ENCODE results near the gene CABP4. TPM values are rescaled to one million over a fixed set of nuclear protein-coding genes. Genes with fewer than 3 reads are reported as not detected.
"Not testable (repeated sequence)": the region's sequence is repeated elsewhere in the genome, so short reads cannot be mapped to it uniquely, and the experiment has no call there.

CABP4 gene
- total RNA-seq, 1 donor from 2014 or later: 0.35 TPM

DNA sequence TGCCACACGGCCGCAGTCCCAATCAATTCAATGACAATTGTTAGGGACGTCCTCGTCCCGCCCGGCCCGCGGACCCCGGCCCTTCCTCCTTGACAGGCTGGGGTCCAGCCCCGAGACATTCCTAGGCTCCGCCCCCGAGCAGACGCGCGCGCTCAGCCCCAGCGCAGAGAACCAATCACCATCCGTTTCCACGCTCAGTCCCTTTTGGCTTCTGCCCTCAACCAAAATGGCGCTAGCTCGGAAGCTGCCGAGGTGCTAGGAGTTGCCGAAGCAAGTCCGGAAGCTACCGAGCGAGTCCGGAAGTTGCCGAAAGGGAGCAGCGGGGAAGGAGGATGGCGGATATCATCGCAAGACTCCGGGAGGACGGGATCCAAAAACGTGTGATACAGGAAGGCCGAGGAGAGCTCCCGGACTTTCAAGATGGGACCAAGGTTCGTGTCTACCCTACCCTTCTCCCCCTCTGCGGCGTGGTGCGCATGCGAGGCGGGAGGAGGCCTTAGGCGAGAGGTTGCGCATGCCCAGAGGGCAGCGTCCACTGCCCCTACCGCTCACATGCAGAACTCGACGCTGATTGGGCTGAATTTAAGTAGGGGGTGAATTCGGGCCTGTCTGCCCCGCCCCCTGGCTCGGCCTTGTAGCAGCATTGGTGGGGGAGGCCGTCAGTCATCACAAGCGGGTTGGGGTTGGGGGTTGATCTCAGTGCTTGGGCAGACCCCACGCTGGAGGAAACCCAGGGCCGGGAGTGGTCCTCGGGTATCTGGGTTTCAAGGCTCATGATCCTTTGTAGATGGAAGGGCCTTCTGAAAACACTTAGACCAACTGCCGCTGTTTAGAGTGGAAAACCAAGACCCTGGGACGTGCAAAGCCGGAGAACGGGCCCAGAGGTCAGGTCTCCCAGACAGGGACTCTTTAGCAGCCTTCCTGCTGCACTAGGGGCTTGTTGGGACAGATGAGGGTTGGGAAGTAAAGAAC lies 28.0 kb downstream of the CABP4 start, which contains the start of gene AIP:
AIP (plus strand) TSS at position 200 of the 972 bp plus-strand sequence; CDS start at position 333, 133 bp downstream.
- TF ChIP-seq, protein P1, sequence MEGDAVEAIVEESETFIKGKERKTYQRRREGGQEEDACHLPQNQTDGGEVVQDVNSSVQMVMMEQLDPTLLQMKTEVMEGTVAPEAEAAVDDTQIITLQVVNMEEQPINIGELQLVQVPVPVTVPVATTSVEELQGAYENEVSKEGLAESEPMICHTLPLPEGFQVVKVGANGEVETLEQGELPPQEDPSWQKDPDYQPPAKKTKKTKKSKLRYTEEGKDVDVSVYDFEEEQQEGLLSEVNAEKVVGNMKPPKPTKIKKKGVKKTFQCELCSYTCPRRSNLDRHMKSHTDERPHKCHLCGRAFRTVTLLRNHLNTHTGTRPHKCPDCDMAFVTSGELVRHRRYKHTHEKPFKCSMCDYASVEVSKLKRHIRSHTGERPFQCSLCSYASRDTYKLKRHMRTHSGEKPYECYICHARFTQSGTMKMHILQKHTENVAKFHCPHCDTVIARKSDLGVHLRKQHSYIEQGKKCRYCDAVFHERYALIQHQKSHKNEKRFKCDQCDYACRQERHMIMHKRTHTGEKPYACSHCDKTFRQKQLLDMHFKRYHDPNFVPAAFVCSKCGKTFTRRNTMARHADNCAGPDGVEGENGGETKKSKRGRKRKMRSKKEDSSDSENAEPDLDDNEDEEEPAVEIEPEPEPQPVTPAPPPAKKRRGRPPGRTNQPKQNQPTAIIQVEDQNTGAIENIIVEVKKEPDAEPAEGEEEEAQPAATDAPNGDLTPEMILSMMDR (IDR thresholded peaks at IDR 0.05): peak; percentile 10
- H3K27ac Mint-ChIP-seq (ENCODE audit: unreplicated experiment): peak within 1 kb of the TSS; percentile 99
- H3K27me3 Mint-ChIP-seq (ENCODE audit: unreplicated experiment): no peaks in the 10 kb centered on the region
- peak; percentile 99 for DNase-seq (ENCODE audit: extremely low spot score, unreplicated experiment)
- H3K36me3 Mint-ChIP-seq (ENCODE audit: unreplicated experiment): no peaks in the 10 kb centered on the region
- peaks cover 37% of the 10 kb centered on the region for H3K4me1 Mint-ChIP-seq (ENCODE audit: unreplicated experiment)
- no peaks in the 10 kb centered on the region for H3K9me3 Mint-ChIP-seq (ENCODE audit: unreplicated experiment)
- peak within 1 kb of the TSS; percentile 90 for H3K4me3 Mint-ChIP-seq (ENCODE audit: unreplicated experiment)

DNA sequence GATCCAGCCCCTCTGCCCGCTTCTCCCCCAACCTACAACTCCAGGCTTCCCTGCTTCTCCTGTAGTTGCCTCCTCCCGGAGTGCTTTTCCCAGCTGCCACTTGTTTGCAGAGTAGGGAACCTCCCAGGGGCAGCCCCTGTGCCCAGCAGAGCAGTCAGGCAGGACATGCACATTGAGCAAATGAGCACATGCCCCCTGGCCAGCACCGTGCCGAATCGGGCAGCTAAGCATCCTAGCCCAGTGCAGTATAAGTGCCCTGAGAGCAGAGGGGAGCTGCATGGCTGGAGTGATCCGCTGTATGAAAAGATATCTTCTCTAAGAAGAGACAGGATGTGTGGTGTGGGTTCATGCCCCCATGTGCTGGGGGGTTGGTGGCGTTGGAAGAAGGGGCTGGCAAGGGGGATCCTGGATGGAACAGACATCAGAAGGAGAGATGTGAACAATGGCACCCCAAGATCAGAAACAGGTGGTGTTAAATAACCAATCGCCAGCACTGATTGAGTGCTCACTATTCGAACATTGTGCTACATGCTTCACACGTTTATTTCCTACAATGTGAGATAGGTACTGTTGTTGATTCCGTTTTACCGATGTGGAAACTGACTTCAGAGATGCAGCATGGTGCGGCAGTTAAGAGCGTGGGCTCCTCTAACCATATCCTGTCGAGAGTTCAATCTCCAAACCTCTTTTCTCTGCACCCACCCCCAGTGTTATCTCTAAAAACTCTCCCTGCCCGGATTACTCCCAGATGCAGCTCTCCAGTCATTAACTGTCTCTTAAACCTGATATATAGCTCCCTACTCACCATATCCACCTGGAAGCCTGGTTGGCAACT lies 28.9 kb downstream of the CABP4 start:
- Mint-ChIP-seq H3K27me3 (ENCODE audit: unreplicated experiment) (no peaks in the 10 kb centered on the region), H3K4me3 (ENCODE audit: unreplicated experiment) (peak overlapping the region; percentile 90), H3K27ac (ENCODE audit: unreplicated experiment) (peak overlapping the region; percentile 38), H3K4me1 (ENCODE audit: unreplicated experiment) (peaks cover 37% of the 10 kb centered on the region), H3K36me3 (ENCODE audit: unreplicated experiment) (peaks cover 3% of the 10 kb centered on the region), H3K9me3 (ENCODE audit: unreplicated experiment) (no peaks in the 10 kb centered on the region)
- TF ChIP-seq, protein P1 (IDR thresholded peaks at IDR 0.05): no peak
- no peak for DNase-seq (ENCODE audit: extremely low spot score, unreplicated experiment)

DNA sequence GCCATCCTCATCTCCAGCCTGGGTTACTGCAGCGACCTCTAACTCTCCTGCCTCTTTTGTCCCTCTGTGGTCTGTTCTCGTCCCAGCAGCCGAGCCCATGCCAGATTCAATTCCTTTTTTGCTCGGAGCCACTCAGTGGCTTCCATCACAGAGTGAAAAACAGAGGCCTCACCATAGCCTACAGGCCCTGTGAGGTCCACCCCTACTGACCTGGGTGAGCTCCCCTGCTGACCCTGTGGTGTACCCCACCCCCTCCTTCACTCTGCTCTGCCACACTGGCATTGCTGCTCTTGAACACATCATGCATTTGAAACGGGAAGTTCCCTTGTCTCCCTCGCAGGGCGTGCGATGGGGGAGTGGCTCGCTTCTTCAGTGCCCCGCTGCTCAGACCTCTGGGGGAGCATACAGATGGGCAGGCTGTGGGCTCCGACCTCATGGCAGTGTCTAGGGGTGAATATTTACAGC lies 29.7 kb downstream of the CABP4 start:
- H3K4me1 Mint-ChIP-seq (ENCODE audit: unreplicated experiment): peaks cover 37% of the 10 kb centered on the region
- H3K9me3 Mint-ChIP-seq (ENCODE audit: unreplicated experiment): no peaks in the 10 kb centered on the region
- no peak for DNase-seq (ENCODE audit: extremely low spot score, unreplicated experiment)
- peak overlapping the region; percentile 12 for H3K27ac Mint-ChIP-seq (ENCODE audit: unreplicated experiment)
- H3K4me3 Mint-ChIP-seq (ENCODE audit: unreplicated experiment): no peak overlapping the region
- H3K36me3 Mint-ChIP-seq (ENCODE audit: unreplicated experiment): peaks cover 7% of the 10 kb centered on the region
- TF ChIP-seq, protein P1 (IDR thresholded peaks at IDR 0.05): no peak
- no peaks in the 10 kb centered on the region for H3K27me3 Mint-ChIP-seq (ENCODE audit: unreplicated experiment)

DNA sequence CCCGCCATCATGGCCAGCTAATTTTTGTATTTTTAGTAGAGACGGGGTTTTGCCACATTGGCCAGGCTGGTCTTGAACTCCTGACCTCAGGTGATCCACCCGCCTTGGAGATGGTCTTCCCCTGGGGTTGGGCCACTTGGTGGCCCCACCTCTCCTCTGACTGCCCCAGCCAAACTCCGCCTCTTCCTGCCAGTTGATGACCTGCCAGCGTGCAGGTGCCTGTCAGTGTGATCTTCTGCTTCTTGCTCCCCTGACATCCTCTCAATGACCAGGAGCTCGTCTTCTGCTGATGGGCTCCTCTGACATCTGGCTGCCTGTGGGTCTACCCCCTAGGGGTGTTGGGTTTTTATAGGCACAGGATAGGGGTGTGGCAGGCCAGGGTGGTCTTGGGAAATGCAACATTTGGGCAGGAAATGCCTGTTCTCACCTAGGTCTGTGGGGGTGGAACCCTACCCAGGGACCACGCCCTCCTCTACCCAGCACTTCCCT lies 30.8 kb downstream of the CABP4 start:
- H3K27me3 Mint-ChIP-seq (ENCODE audit: unreplicated experiment); H3K9me3 Mint-ChIP-seq (ENCODE audit: unreplicated experiment); DNase-seq (ENCODE audit: extremely low spot score, unreplicated experiment); H3K27ac Mint-ChIP-seq (ENCODE audit: unreplicated experiment); H3K4me3 Mint-ChIP-seq (ENCODE audit: unreplicated experiment): not testable (repeated sequence)
- peaks cover 37% of the 10 kb centered on the region for H3K4me1 Mint-ChIP-seq (ENCODE audit: unreplicated experiment)
- H3K36me3 Mint-ChIP-seq (ENCODE audit: unreplicated experiment): peaks cover 15% of the 10 kb centered on the region

DNA sequence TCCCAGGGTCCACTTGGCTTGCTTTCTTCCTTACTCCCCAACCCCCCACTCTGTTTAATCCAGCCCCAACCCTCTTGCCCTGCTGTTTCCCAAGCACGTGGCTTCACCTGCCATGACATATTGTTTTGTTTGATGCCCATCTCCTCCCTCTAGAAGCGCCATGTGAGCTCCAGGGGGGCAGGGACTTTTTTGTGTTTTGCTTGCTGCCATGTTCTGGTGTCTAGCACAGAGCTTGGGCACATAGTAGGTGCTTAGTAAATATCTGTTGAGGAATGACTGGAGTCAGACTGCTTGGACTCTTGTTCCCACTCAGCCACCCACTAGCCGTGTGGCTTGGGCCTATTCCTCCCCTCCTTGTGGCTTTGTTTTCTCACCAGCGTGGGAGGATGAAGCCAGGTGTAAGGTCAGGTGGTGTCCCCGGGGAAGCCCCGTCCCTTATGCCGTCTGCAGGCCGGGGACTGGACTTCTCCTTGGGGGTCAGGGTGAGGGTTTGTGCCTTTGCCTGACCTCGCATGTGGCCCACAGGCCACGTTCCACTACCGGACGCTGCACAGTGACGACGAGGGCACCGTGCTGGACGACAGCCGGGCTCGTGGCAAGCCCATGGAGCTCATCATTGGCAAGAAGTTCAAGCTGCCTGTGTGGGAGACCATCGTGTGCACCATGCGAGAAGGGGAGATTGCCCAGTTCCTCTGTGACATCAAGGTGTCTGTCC lies 31.5 kb downstream of the CABP4 start:
- H3K9me3 Mint-ChIP-seq (ENCODE audit: unreplicated experiment): no peaks in the 10 kb centered on the region
- H3K36me3 Mint-ChIP-seq (ENCODE audit: unreplicated experiment): peaks cover 17% of the 10 kb centered on the region
- H3K27me3 Mint-ChIP-seq (ENCODE audit: unreplicated experiment): no peaks in the 10 kb centered on the region
- no peak overlapping the region for H3K4me3 Mint-ChIP-seq (ENCODE audit: unreplicated experiment)
- H3K27ac Mint-ChIP-seq (ENCODE audit: unreplicated experiment): no peak overlapping the region
- peaks cover 37% of the 10 kb centered on the region for H3K4me1 Mint-ChIP-seq (ENCODE audit: unreplicated experiment)
- no peak for DNase-seq (ENCODE audit: extremely low spot score, unreplicated experiment)
- TF ChIP-seq, protein P1 (IDR thresholded peaks at IDR 0.05): no peak

Data from osteocyte (in vitro differentiated cells).